OCI-LY7 (cell line): Measurements from ENCODE around the gene C6orf52. TPM values are rescaled to one million over a fixed set of nuclear protein-coding genes. Genes with fewer than 3 reads are reported as not detected.

ENCODE experiments used
- BruUV-seq: library from RNA; stranded (reverse); fragments of 400-500 nt; replicated peaks from 2 replicates; lab custom pipeline; 2021; lab: Mats Ljungman, UMichigan
- CTCF ChIA-PET: fragments of 300-600 bp; sonication (Branson Sonifier 250); formaldehyde crosslinking; loops from one replicate; lab custom pipeline; 2022; ENCODE audit warnings: antibody characterized with exemption; ENCODE audit not compliant: unreplicated experiment; lab: Charles Lee
- POLR2A ChIA-PET: fragments of 300-600 bp; sonication (Branson Sonifier 250); formaldehyde crosslinking; loops from one replicate; lab custom pipeline; 2022; ENCODE audit warnings: antibody characterized with exemption; lab: Charles Lee
- DNase-seq: peaks from one replicate; pipeline ENCODE4 v3.0.0-alpha.2; 2015; ENCODE audit warnings: low spot score
- H2AFZ ChIP-seq: fragments of 200-600 bp; sonication (generic), shearing (Covaris generic); 2 replicates; pipeline ENCODE4 v1.6.1; 2014; ENCODE audit warnings: mild to moderate bottlenecking, antibody characterized with exemption, low read length, moderate library complexity
- H3K27ac ChIP-seq: fragments of 200-600 bp; sonication (generic); 2 replicates; pipeline ENCODE4 v1.5.1; 2014; ENCODE audit warnings: mixed run types, low read depth, mild to moderate bottlenecking, moderate library complexity, low read length, inconsistent platforms; ENCODE audit not compliant: poor library complexity, severe bottlenecking
- H3K36me3 ChIP-seq: fragments of 200-600 bp; sonication (generic); 2 replicates; pipeline ENCODE4 v1.6.1; 2014; ENCODE audit warnings: mild to moderate bottlenecking, antibody characterized with exemption, low read length, moderate library complexity, mixed read lengths; ENCODE audit not compliant: insufficient read depth
- H3K4me1 ChIP-seq: fragments of 200-600 bp; sonication (generic); 2 replicates; pipeline ENCODE4 v1.5.1; 2014; ENCODE audit warnings: mild to moderate bottlenecking, low read length; ENCODE audit not compliant: insufficient read depth, poor library complexity, severe bottlenecking
- H3K4me2 ChIP-seq: fragments of 200-600 bp; sonication (generic); 2 replicates; pipeline ENCODE4 v1.6.1; 2014; ENCODE audit warnings: mild to moderate bottlenecking, low read length
- H3K4me3 ChIP-seq: fragments of 200-600 bp; sonication (generic); 2 replicates; pipeline ENCODE4 v1.5.1; 2014; ENCODE audit warnings: mild to moderate bottlenecking, low read depth, low read length; ENCODE audit not compliant: poor library complexity, severe bottlenecking
- H3K79me2 ChIP-seq: fragments of 200-600 bp; sonication (generic); 2 replicates; pipeline ENCODE4 v1.6.1; 2016; ENCODE audit warnings: low read depth, mild to moderate bottlenecking, low read length, moderate library complexity, mixed read lengths; ENCODE audit not compliant: insufficient read depth
- H3K9me2 ChIP-seq: fragments of 200-600 bp; sonication (generic); 2 replicates; pipeline ENCODE4 v1.6.1; 2016; ENCODE audit warnings: mild to moderate bottlenecking, low read length, mixed read lengths; ENCODE audit not compliant: insufficient read depth
- H3K9me3 ChIP-seq: fragments of 200-600 bp; sonication (generic); 2 replicates; pipeline ENCODE4 v1.6.1; 2014; ENCODE audit warnings: mild to moderate bottlenecking, mixed run types, low read length, mixed read lengths
- H4K20me1 ChIP-seq: fragments of 200-600 bp; sonication (generic); 2 replicates; pipeline ENCODE4 v1.6.1; 2014; ENCODE audit warnings: mild to moderate bottlenecking, antibody characterized with exemption, low read length, moderate library complexity, mixed read lengths; ENCODE audit not compliant: insufficient read depth
- EZH2phosphoT487 ChIP-seq: fragments of 200-600 bp; sonication (generic); IDR thresholded peaks from 2 replicates; pipeline ENCODE4 v1.6.1; 2018; ENCODE audit warnings: low read depth, borderline replicate concordance, mild to moderate bottlenecking, mixed run types, antibody characterized with exemption, low read length, moderate library complexity, mixed read lengths
- intact Hi-C: fragments of 100-400 bp; cut with micrococcal nuclease; formaldehyde crosslinking; loops from one replicate; pipeline ENCODE4 v1.10.0; 2022; ENCODE audit not compliant: unreplicated experiment
- total RNA-seq, 2 experiments: library from RNA; depleted of rRNA in 1 of 2; stranded (reverse); fragments of >200 nt in 1 of 2; shearing (Covaris generic) in 1 of 2; gene quantifications; 2 replicates each; pipeline ENCODE4 v1.2.3, GENCODE V29; 2014 to 2022
- TF ChIP-seq, protein P1 (sequence below): fragments of 200-600 bp; sonication (generic); conservative IDR thresholded peaks from 2 replicates; pipeline ENCODE4 v1.5.1; 2014; ENCODE audit warnings: mild to moderate bottlenecking, antibody characterized with exemption, low read length, moderate library complexity, mixed read lengths

The C6orf52 gene
- total RNA-seq, 2 experiments from 2014 or later: 0.66 TPM; not detected in 1

DNA sequence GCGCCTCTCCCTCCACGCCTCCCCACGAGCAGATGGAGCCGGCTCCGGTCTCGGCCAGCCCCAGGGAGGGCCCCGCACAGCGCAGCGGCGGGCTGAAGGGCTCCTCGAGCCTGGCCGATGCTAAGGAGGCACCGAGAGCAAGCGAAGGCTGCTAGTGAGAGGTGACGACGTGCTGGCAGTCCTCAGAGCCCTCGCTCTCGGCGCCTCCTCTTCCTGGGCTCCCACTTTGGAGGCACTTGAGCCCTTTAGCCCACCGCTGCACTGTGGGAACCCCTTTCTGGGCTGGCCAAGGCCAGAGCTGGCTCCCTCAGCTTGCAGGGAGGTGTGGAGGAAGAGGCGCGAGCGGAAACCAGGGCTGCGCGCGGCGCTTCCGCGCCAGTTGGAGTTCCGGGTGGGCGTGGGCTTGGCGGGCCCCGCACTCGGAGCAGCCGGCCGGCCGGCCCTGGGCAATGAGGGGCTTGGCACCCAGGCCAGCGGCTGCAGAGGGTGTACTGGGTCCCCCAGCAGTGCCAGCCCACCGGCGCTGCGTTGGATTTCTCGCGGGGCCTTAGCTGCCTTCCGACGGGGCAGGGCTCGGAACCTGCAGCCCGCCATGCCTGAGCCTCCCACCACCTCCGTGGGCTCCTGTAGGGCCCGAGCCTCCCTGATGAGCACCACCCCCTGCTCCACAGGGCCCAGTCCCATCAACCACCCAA lies 26.0 kb upstream of the C6orf52 start:
- Histone ChIP-seq H2AFZ (peak overlapping the region; percentile 59; the same call in 1 of the 2 replicates), H3K4me1 (peaks cover 27% of the 10 kb centered on the region), H3K9me3 (peaks cover 19% of the 10 kb centered on the region; the same call in 1 of the 2 replicates), H3K79me2 (no peaks in the 10 kb centered on the region), H3K27ac (peak overlapping the region; percentile 27), H3K4me2 (peak overlapping the region; percentile 58; the same call in 1 of the 2 replicates), H3K9me2 (no peaks in the 10 kb centered on the region), H4K20me1 (no peaks in the 10 kb centered on the region), H3K4me3 (peak overlapping the region; percentile 54), H3K36me3 (no peaks in the 10 kb centered on the region)
- ChIA-PET POLR2A (interaction anchor here (1.1 to 3.2 kb wide), 4 partner anchors 10 to 27 kb away, joined by 3 to 20 read pairs (median 4); partner anchors contain the start of gene TMEM14B), CTCF (no interaction called here)
- DNase-seq: no peak
- BruUV-seq: no TSS peak
- TF ChIP-seq, protein P1, sequence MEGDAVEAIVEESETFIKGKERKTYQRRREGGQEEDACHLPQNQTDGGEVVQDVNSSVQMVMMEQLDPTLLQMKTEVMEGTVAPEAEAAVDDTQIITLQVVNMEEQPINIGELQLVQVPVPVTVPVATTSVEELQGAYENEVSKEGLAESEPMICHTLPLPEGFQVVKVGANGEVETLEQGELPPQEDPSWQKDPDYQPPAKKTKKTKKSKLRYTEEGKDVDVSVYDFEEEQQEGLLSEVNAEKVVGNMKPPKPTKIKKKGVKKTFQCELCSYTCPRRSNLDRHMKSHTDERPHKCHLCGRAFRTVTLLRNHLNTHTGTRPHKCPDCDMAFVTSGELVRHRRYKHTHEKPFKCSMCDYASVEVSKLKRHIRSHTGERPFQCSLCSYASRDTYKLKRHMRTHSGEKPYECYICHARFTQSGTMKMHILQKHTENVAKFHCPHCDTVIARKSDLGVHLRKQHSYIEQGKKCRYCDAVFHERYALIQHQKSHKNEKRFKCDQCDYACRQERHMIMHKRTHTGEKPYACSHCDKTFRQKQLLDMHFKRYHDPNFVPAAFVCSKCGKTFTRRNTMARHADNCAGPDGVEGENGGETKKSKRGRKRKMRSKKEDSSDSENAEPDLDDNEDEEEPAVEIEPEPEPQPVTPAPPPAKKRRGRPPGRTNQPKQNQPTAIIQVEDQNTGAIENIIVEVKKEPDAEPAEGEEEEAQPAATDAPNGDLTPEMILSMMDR: no peak
- TF ChIP-seq EZH2phosphoT487: no peak
- intact Hi-C loops: no loop called here

DNA sequence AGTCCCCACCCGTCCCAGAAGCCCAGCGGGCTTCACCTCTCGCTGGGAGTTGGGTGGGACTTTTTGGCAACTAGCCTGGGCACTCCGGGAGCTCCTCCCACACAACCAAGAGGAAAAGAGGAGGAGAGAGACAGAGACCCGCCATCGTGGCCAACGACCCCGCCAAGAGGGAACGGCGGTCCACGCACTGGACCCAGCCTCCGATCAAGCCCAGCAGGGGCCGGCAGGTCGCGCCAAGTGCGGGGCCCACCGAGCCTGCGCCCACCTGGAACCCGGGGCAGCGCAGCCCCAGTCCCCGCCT lies 25.5 kb upstream of the C6orf52 start:
- peak overlapping the region; percentile 58; the same call in 1 of the 2 replicates for H3K4me2 ChIP-seq
- peak overlapping the region; percentile 54 for H3K4me3 ChIP-seq
- intact Hi-C loops: no loop called here
- H4K20me1 ChIP-seq: no peaks in the 10 kb centered on the region
- H3K36me3 ChIP-seq: no peaks in the 10 kb centered on the region
- H3K79me2 ChIP-seq: no peaks in the 10 kb centered on the region
- H3K9me2 ChIP-seq: no peaks in the 10 kb centered on the region
- BruUV-seq: no TSS peak
- TF ChIP-seq EZH2phosphoT487: no peak
- TF ChIP-seq, protein P1: no peak
- H3K27ac ChIP-seq: no peak overlapping the region
- H3K4me1 ChIP-seq: peaks cover 27% of the 10 kb centered on the region
- CTCF ChIA-PET: no interaction called here
- POLR2A ChIA-PET: interaction anchor here (0.6 to 1.1 kb wide), 3 partner anchors 9 to 196 kb away, joined by 3 to 5 read pairs (median 4); no protein-coding TSS in a partner anchor
- no peak for DNase-seq
- no peak overlapping the region; the same call in 1 of the 2 replicates for H2AFZ ChIP-seq
- peaks cover 19% of the 10 kb centered on the region; the same call in 1 of the 2 replicates for H3K9me3 ChIP-seq
